Suprapubic skin (tissue), 4 donors: ENCODE measurements around the gene CDH22. TPM values are rescaled to one million over a fixed set of nuclear protein-coding genes. Genes with fewer than 3 reads are reported as not detected.

ENCODE experiments used
- DNase-seq, 2 donors: peaks; one replicate each; pipeline ENCODE4 v3.0.0-alpha.2; 2019; ENCODE audit warnings: low spot score in 2 of 2
- H3K27ac ChIP-seq: fragments of 200-600 bp; sonication (generic); one replicate; pipeline ENCODE4 v1.5.1; 2019
- H3K27me3 ChIP-seq: fragments of 200-600 bp; sonication (generic); one replicate; pipeline ENCODE4 v1.5.1; 2019
- H3K36me3 ChIP-seq: fragments of 200-600 bp; sonication (generic); one replicate; pipeline ENCODE4 v1.5.1; 2019
- H3K4me1 ChIP-seq: fragments of 200-600 bp; sonication (generic); one replicate; pipeline ENCODE4 v1.5.1; 2019
- H3K4me3 ChIP-seq: fragments of 200-600 bp; sonication (generic); one replicate; pipeline ENCODE4 v1.5.1; 2019; ENCODE audit warnings: mild to moderate bottlenecking
- H3K9me3 ChIP-seq: fragments of 200-600 bp; sonication (generic); one replicate; pipeline ENCODE4 v1.5.1; 2019
- EP300 ChIP-seq: sonication (generic); formaldehyde crosslinking; IDR thresholded peaks from one replicate; pipeline ENCODE4 v1.6.1; 2017; ENCODE audit warnings: antibody characterized with exemption
- POLR2A ChIP-seq, 2 donors: fragments of 450-650 bp; IDR thresholded peaks; one replicate each; pipeline ENCODE4 v1.6.1; 2017; ENCODE audit warnings: antibody characterized with exemption in 2 of 2, mild to moderate bottlenecking in 2 of 2, moderate library complexity in 2 of 2
- POLR2AphosphoS5 ChIP-seq, 3 donors: sonication (generic); formaldehyde crosslinking; IDR thresholded peaks; one replicate each; pipeline ENCODE4 v1.6.1; 2017; ENCODE audit warnings: antibody characterized with exemption in 3 of 3
- WGBS: methylation state at CpG from one replicate; pipeline ENCODE4 v1.1.5; 2018; 5-methylcytosine and 5-hydroxymethylcytosine counted together
- total RNA-seq, 4 donors: library from RNA; depleted of rRNA; stranded (reverse); fragments of >200 nt; gene quantifications; one replicate each; pipeline ENCODE4 v1.1.0, GENCODE V29; 2016
- TF ChIP-seq, protein P1 (sequence below), 2 donors: fragments of 200-600 bp in 1 of 2; fragments of 450-650 bp in 1 of 2; sonication (generic) in 1 of 2; IDR thresholded peaks; one replicate each; pipeline ENCODE4 v1.5.1; 2016 to 2019; ENCODE audit warnings: antibody characterized with exemption in 2 of 2, mild to moderate bottlenecking in 1 of 2, moderate library complexity in 1 of 2

Gene CDH22
- total RNA-seq, 4 donors from 2014 or later, result 2.6 to 5.1 (median 3.3) TPM

GRCh38 chr20:46212252-46212651 is 96.0 kb downstream of the CDH22 start:
- DNase-seq, result no peak
- Histone ChIP-seq H3K36me3 (no peaks in the 10 kb centered on the region), H3K4me3 (no peak overlapping the region), H3K27ac (no peak overlapping the region), H3K9me3 (no peaks in the 10 kb centered on the region), H3K27me3 (peaks cover 33% of the 10 kb centered on the region), H3K4me1 (peaks cover 2% of the 10 kb centered on the region)
- WGBS, result 66% methylated on average over 3 of the region's 3 CpGs
- TF ChIP-seq, protein P1, sequence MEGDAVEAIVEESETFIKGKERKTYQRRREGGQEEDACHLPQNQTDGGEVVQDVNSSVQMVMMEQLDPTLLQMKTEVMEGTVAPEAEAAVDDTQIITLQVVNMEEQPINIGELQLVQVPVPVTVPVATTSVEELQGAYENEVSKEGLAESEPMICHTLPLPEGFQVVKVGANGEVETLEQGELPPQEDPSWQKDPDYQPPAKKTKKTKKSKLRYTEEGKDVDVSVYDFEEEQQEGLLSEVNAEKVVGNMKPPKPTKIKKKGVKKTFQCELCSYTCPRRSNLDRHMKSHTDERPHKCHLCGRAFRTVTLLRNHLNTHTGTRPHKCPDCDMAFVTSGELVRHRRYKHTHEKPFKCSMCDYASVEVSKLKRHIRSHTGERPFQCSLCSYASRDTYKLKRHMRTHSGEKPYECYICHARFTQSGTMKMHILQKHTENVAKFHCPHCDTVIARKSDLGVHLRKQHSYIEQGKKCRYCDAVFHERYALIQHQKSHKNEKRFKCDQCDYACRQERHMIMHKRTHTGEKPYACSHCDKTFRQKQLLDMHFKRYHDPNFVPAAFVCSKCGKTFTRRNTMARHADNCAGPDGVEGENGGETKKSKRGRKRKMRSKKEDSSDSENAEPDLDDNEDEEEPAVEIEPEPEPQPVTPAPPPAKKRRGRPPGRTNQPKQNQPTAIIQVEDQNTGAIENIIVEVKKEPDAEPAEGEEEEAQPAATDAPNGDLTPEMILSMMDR (IDR thresholded peaks at IDR 0.05), result no peak
- TF ChIP-seq POLR2A (IDR thresholded peaks at IDR 0.05), result no peak
- no peak for TF ChIP-seq EP300
- no peak for TF ChIP-seq POLR2AphosphoS5 (IDR thresholded peaks at IDR 0.05)

GRCh38 chr20:46211331-46211722 is 97.0 kb downstream of the CDH22 start:
- H3K4me3 ChIP-seq, result no peak overlapping the region
- DNase-seq, result no peak
- H3K9me3 ChIP-seq, result no peaks in the 10 kb centered on the region
- 50% methylated on average over 2 of the region's 8 CpGs for WGBS
- TF ChIP-seq EP300 (no peak), POLR2AphosphoS5 (IDR thresholded peaks at IDR 0.05) (no peak), POLR2A (IDR thresholded peaks at IDR 0.05) (no peak)
- TF ChIP-seq, protein P1 (IDR thresholded peaks at IDR 0.05), result no peak
- H3K27me3 ChIP-seq, result peaks cover 33% of the 10 kb centered on the region
- H3K36me3 ChIP-seq, result no peaks in the 10 kb centered on the region
- peaks cover 10% of the 10 kb centered on the region for H3K4me1 ChIP-seq
- no peak overlapping the region for H3K27ac ChIP-seq

DNA sequence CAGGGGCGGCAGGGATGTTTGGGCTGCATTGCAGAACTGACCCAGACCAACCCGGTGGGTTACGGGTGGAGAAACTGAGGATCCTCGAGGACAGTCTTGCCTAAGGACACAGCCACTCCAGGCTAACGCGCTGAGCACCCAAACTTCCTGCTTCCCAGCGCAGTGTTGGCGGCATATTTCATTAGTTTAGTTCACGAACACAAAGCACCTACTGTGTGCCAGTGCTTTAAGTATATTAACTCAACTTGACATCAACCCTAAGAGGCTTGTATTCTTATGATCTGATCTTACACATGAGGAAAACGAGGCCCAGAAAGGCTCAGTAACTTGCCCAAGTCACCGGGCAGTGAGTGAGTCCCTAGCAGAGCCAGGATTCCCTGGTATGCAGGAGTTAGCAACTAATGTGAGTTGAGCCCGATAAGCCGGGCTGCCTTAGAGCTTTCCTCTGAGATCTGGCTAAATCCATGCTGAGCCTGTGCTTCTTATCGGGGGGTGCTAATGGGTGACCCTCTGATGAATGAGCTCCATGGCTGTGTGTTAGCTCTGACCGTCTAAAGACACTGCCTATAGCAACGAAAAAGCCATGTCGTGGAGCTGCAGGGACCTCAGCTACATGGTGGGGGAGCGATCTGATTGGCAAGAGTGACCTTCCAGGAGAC is 97.5 kb downstream of the CDH22 start:
- Histone ChIP-seq H3K4me1 (peaks cover 14% of the 10 kb centered on the region), H3K27me3 (peaks cover 31% of the 10 kb centered on the region), H3K4me3 (no peak overlapping the region), H3K27ac (no peak overlapping the region), H3K9me3 (no peaks in the 10 kb centered on the region), H3K36me3 (no peaks in the 10 kb centered on the region)
- no peak for DNase-seq
- WGBS, result 72% methylated on average over 17 of the region's 18 CpGs
- TF ChIP-seq POLR2A (IDR thresholded peaks at IDR 0.05), result no peak
- TF ChIP-seq POLR2AphosphoS5 (IDR thresholded peaks at IDR 0.05), result no peak
- TF ChIP-seq, protein P1 (IDR thresholded peaks at IDR 0.05), result no peak
- no peak for TF ChIP-seq EP300

GRCh38 chr20:46209930-46210671 is 98.2 kb downstream of the CDH22 start:
- Histone ChIP-seq H3K36me3 (no peaks in the 10 kb centered on the region), H3K27me3 (peaks cover 27% of the 10 kb centered on the region), H3K4me1 (peaks cover 18% of the 10 kb centered on the region), H3K4me3 (no peak overlapping the region), H3K9me3 (no peaks in the 10 kb centered on the region), H3K27ac (no peak overlapping the region)
- DNase-seq, result no peak
- WGBS, result 69% methylated on average over 63 of the region's 63 CpGs
- TF ChIP-seq, protein P1 (IDR thresholded peaks at IDR 0.05), result no peak
- no peak for TF ChIP-seq POLR2A (IDR thresholded peaks at IDR 0.05)
- TF ChIP-seq EP300, result no peak
- TF ChIP-seq POLR2AphosphoS5 (IDR thresholded peaks at IDR 0.05), result no peak

GRCh38 chr20:46207793-46208192 is 100.5 kb downstream of the CDH22 start:
- Histone ChIP-seq H3K27me3 (peaks cover 25% of the 10 kb centered on the region), H3K27ac (no peak overlapping the region), H3K4me1 (peaks cover 31% of the 10 kb centered on the region), H3K4me3 (no peak overlapping the region), H3K9me3 (no peaks in the 10 kb centered on the region), H3K36me3 (no peaks in the 10 kb centered on the region)
- TF ChIP-seq, protein P1 (IDR thresholded peaks at IDR 0.05), result no peak
- no peak for TF ChIP-seq POLR2A (IDR thresholded peaks at IDR 0.05)
- no peak for TF ChIP-seq EP300
- TF ChIP-seq POLR2AphosphoS5 (IDR thresholded peaks at IDR 0.05), result no peak
- WGBS, result 80% methylated on average over 1 of the region's 2 CpGs
- no peak for DNase-seq
